Right lobe of liver (tissue), 6 donors: ENCODE measurements around the gene SIL1. TPM values are rescaled to one million over a fixed set of nuclear protein-coding genes. Genes with fewer than 3 reads are reported as not detected.
A peak's percentile ranks its signal among the peaks of the same experiment; 100 is the strongest.

ENCODE experiments used
- ATAC-seq, 4 donors: fragments of 200-7000 bp; cut with Tn5 transposase; one replicate each; pipeline ENCODE4 v1.9.1; 2020; ENCODE audit warnings: mild to moderate bottlenecking in 4 of 4, moderate library complexity in 4 of 4
- DNase-seq, 3 donors: peaks; one replicate each; pipeline ENCODE4 v3.0.0-alpha.2; 2020
- H3K27ac ChIP-seq, 3 donors: fragments of 200-600 bp; one replicate each; pipeline ENCODE4 v1.8.0; 2022
- H3K27me3 ChIP-seq, 2 donors: fragments of 200-600 bp; one replicate each; pipeline ENCODE4 v1.8.0; 2022
- H3K36me3 ChIP-seq, 4 donors: fragments of 200-600 bp; sonication (generic) in 1 of 4; one replicate each; pipeline versions ENCODE4 v1.5.1 to v1.8.0; 2017 to 2022; ENCODE audit warnings: control low read depth in 1 of 4
- H3K4me1 ChIP-seq, 4 donors: fragments of 200-600 bp; sonication (generic) in 1 of 4; one replicate each; pipeline versions ENCODE4 v1.5.1 to v1.8.0; 2017 to 2022; ENCODE audit warnings: control low read depth in 1 of 4
- H3K4me3 ChIP-seq, 3 donors: fragments of 200-600 bp; one replicate each; pipeline ENCODE4 v1.8.0; 2022
- H3K9me3 ChIP-seq, 4 donors: fragments of 200-600 bp; sonication (generic) in 1 of 4; one replicate each; pipeline versions ENCODE4 v1.5.1 to v1.8.0; 2017 to 2022; ENCODE audit warnings: control low read depth in 1 of 4
- CTCF ChIP-seq, 4 donors: fragments of 200-600 bp in 3 of 4; fragments of 450-650 bp in 1 of 4; IDR thresholded peaks; one replicate each; pipeline versions ENCODE4 v1.5.1 to v1.8.0; 2016 to 2022; ENCODE audit warnings: antibody characterized with exemption in 4 of 4, mild to moderate bottlenecking in 2 of 4
- POLR2A ChIP-seq: fragments of 450-650 bp; IDR thresholded peaks from one replicate; pipeline ENCODE4 v1.6.1; 2017; ENCODE audit warnings: antibody characterized with exemption, mild to moderate bottlenecking
- WGBS: methylation state at CpG from one replicate; pipeline ENCODE4 v1.1.6; 2018; ENCODE audit warnings: low coverage, low lambda C conversion rate; ENCODE audit not compliant: insufficient coverage; ENCODE audit errors: missing lambda C conversion rate; 5-methylcytosine and 5-hydroxymethylcytosine counted together
- intact Hi-C, 2 donors: fragments of 100-400 bp; cut with DNase I; formaldehyde crosslinking; loops; one replicate each; pipeline versions ENCODE4 v1.11.2 to v1.14.1; 2022
- total RNA-seq, 6 experiments: library from RNA; depleted of rRNA in 2 of 6; stranded (reverse); fragments of >200 nt in 2 of 6; fragmentation: NEBNext Ultra II Directional in 3 of 6; extraction: Animal tissue kit (Norgen Biotek cat#: 25700) in 3 of 6; gene quantifications; one replicate each; pipeline versions ENCODE4 v1.1.0 to v1.2.4, GENCODE V29; 2016 to 2023
- donor health status: DM: no; HTN: yes; CAD: no.
- donor health status: DM: no; HTN: no; CAD: no.
- donor health status: DM: no; HTN: no; CAD: no.
- donor health status: DM: no; HTN: yes; CAD: no.
- donor health status: DM: no; HTN: yes; CAD: no.

The SIL1 gene
- total RNA-seq, 6 experiments from 2014 or later: 57.6 to 94.9 (median 67.0) TPM

GRCh38 chr5:139120521-139120920 lies 77.6 kb downstream of the SIL1 start:
- Histone ChIP-seq H3K4me1 (peaks cover 0 to 12% (median 2%) of the 10 kb centered on the region in 4 donors), H3K9me3 (no peaks in the 10 kb centered on the region), H3K27me3 (no peaks in the 10 kb centered on the region), H3K36me3 (peaks cover 0 to 28% (median 3%) of the 10 kb centered on the region in 4 donors), H3K27ac (no peak overlapping the region), H3K4me3 (no peak overlapping the region)
- intact Hi-C loops: no loop called here
- DNase-seq (no peak), ATAC-seq (no peak)
- no peak for TF ChIP-seq CTCF (IDR thresholded peaks at IDR 0.05)
- no peak for TF ChIP-seq POLR2A
- 92% methylated on average over 2 of the region's 4 CpGs for WGBS

GRCh38 chr5:139118804-139119203 lies 79.4 kb downstream of the SIL1 start:
- Histone ChIP-seq H3K27ac (no peak overlapping the region), H3K4me1 (peaks cover 0 to 12% (median 2%) of the 10 kb centered on the region in 4 donors), H3K4me3 (no peak overlapping the region), H3K9me3 (no peaks in the 10 kb centered on the region), H3K36me3 (peaks cover 0 to 28% (median 3%) of the 10 kb centered on the region in 4 donors), H3K27me3 (no peaks in the 10 kb centered on the region)
- intact Hi-C loops: no loop called here
- DNase-seq (no peak), ATAC-seq (no peak)
- TF ChIP-seq CTCF (IDR thresholded peaks at IDR 0.05): no peak
- no peak for TF ChIP-seq POLR2A
- WGBS: 83% methylated on average over 2 of the region's 2 CpGs

DNA sequence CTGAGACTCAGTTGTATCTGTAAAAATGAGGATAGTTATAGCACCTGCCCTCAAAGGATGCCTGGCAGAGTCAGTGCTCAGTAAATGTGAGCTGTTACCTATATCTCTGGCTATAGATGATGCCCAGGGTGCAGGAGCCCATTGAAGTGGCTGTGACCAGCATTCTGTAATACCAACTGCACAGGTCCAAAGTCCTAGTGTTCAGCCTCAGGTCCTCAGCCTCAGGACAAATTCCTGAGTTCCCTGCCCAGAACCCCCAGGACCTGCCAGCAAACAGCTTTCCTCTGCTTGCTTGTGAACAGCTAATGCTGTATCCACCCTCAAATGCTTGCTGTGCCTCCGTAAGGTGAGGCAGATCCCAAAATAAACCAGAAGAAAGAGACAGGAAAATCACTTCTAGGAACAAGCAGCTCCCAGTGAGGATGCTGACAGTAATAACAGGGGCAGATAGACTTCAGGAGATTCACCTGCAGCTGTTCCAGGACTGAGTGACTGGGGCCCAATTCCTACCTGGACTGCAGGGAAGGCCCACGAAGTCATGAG lies 80.8 kb downstream of the SIL1 start:
- TF ChIP-seq POLR2A (no peak), CTCF (IDR thresholded peaks at IDR 0.05) (no peak)
- 75% methylated on average over 1 of the region's 2 CpGs for WGBS
- no peak overlapping the region for H3K27ac ChIP-seq
- no peak overlapping the region for H3K4me3 ChIP-seq
- intact Hi-C loops: no loop called here
- H3K4me1 ChIP-seq: peaks cover 0 to 12% (median 2%) of the 10 kb centered on the region in 4 donors
- H3K36me3 ChIP-seq: peaks cover 0 to 28% (median 1%) of the 10 kb centered on the region in 4 donors
- no peak for DNase-seq
- peak; percentile 65 to 88 (median 76) for ATAC-seq
- H3K27me3 ChIP-seq: no peaks in the 10 kb centered on the region
- no peaks in the 10 kb centered on the region for H3K9me3 ChIP-seq

- no peak overlapping the region for H3K27ac ChIP-seq
- no peaks in the 10 kb centered on the region for H3K27me3 ChIP-seq
- no peak for ATAC-seq
- H3K4me1 ChIP-seq: peaks cover 0 to 12% (median 2%) of the 10 kb centered on the region in 4 donors
- peaks cover 0 to 28% (median 1%) of the 10 kb centered on the region in 4 donors for H3K36me3 ChIP-seq
- intact Hi-C loops: no loop called here
- no peak for DNase-seq
- no peak for TF ChIP-seq POLR2A
- TF ChIP-seq CTCF (IDR thresholded peaks at IDR 0.05): no peak
- H3K4me3 ChIP-seq: no peak overlapping the region
- 97% methylated on average over 3 of the region's 5 CpGs for WGBS
- no peaks in the 10 kb centered on the region for H3K9me3 ChIP-seq
These were observed 82.0 kb downstream of the SIL1 start for GRCh38 chr5:139116100-139116655.
